ENCODE measurements around the gene OR10R2.
"Not testable (repeated sequence)": the region's sequence is repeated elsewhere in the genome, so short reads cannot be mapped to it uniquely, and the experiment has no call there.

OR10R2 gene
- long read RNA-seq, result 0 reads

GRCh38 chr1:158471920-158472319, at the start of gene OR10R2:
Gene OR10R2 (plus strand): TSS chr1:158472220. CDS start chr1:158472326, 106 bp downstream.
- Histone ChIP-seq H3K4me3 (replicated peaks; ENCODE audit: insufficient read depth, low read length) (no peak within 1 kb of the TSS), H3K27ac (replicated peaks) (no peak within 1 kb of the TSS), H3K27me3 (ENCODE audit: insufficient read depth, poor library complexity, severe bottlenecking) (no peaks in the 10 kb centered on the region)
- TF ChIP-seq, protein P1, sequence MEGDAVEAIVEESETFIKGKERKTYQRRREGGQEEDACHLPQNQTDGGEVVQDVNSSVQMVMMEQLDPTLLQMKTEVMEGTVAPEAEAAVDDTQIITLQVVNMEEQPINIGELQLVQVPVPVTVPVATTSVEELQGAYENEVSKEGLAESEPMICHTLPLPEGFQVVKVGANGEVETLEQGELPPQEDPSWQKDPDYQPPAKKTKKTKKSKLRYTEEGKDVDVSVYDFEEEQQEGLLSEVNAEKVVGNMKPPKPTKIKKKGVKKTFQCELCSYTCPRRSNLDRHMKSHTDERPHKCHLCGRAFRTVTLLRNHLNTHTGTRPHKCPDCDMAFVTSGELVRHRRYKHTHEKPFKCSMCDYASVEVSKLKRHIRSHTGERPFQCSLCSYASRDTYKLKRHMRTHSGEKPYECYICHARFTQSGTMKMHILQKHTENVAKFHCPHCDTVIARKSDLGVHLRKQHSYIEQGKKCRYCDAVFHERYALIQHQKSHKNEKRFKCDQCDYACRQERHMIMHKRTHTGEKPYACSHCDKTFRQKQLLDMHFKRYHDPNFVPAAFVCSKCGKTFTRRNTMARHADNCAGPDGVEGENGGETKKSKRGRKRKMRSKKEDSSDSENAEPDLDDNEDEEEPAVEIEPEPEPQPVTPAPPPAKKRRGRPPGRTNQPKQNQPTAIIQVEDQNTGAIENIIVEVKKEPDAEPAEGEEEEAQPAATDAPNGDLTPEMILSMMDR (IDR thresholded peaks at IDR 0.05; ENCODE audit: insufficient read depth, low read length), result no peak
- TF ChIP-seq REST (IDR thresholded peaks at IDR 0.05; ENCODE audit: insufficient replicate concordance, low read depth) (no peak), SPI1 (IDR thresholded peaks at IDR 0.05; ENCODE audit: borderline replicate concordance, low read depth) (no peak), GABPA (IDR thresholded peaks at IDR 0.05; ENCODE audit: low read depth) (no peak), POLR2AphosphoS5 (IDR thresholded peaks at IDR 0.05; ENCODE audit: low read depth) (no peak)
- DNase-seq (ENCODE audit: low read depth in 1 of 2, low spot score in 1 of 2), result no peak

DNA sequence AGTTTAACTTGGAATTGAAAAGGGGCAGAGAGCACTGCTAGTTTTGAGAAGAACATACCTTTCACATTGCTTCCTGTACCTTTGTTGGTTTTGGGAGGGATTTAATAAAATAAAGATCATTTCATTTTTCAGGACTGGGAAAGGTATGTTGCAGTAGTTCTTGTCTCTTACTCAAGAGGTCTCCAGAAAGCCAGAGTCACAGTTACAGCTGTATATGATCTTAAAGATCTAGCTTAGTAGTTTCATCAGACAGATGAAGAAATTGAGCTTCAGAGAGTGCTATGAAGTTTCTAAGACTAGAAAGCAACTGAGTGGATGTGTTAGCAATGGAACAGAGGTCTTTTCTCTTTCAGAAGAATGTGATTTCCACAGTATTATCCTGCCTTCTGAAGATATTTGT, 47.0 kb upstream of the OR10R2 start:
- Histone ChIP-seq H3K4me3 (replicated peaks; ENCODE audit: insufficient read depth, low read length) (no peak overlapping the region), H3K27me3 (ENCODE audit: insufficient read depth, poor library complexity, severe bottlenecking) (no peaks in the 10 kb centered on the region), H3K27ac (replicated peaks) (no peak overlapping the region; the same call in 1 of the 2 replicates)
- DNase-seq (ENCODE audit: low read depth in 1 of 2, low spot score in 1 of 2), result peak; percentile 12 to 48
- no peak for TF ChIP-seq SPI1 (IDR thresholded peaks at IDR 0.05; ENCODE audit: borderline replicate concordance, low read depth)

DNA sequence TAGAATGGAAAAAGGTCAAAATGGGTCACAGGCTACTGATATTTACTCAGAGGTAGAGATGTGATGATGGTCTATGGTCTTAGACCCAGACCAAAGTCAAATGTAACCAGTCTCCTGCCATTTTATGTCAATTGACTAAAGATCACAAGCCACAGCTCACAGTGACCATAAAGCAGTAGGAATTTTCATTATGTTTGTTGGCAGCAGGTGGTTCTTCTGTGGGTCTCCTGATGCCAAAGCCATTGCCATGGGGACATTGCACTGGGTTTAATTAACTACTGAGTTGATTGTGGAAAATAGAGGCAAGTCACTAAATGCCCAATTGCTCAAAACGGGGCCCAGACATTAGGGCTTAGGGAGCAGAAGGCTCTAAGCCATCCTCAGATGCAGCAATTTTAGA, 45.9 kb upstream of the OR10R2 start, which contains the start of gene OR10K2:
TSS of gene OR10K2 (minus strand) at position 101 of the 400 bp plus-strand sequence. CDS start 5,371 bp downstream, outside the sequence.
- no peaks in the 10 kb centered on the region for H3K27me3 ChIP-seq (ENCODE audit: insufficient read depth, poor library complexity, severe bottlenecking)
- H3K4me3 ChIP-seq (replicated peaks; ENCODE audit: insufficient read depth, low read length), result no peak within 1 kb of the TSS
- DNase-seq (ENCODE audit: low read depth in 1 of 2, low spot score in 1 of 2), result no peak
- TF ChIP-seq, protein P1 (IDR thresholded peaks at IDR 0.05; ENCODE audit: insufficient read depth, low read length), result no peak
- TF ChIP-seq POLR2AphosphoS5 (IDR thresholded peaks at IDR 0.05; ENCODE audit: low read depth) (no peak), REST (IDR thresholded peaks at IDR 0.05; ENCODE audit: insufficient replicate concordance, low read depth) (no peak), GABPA (IDR thresholded peaks at IDR 0.05; ENCODE audit: low read depth) (no peak), SPI1 (IDR thresholded peaks at IDR 0.05; ENCODE audit: borderline replicate concordance, low read depth) (no peak)
- H3K27ac ChIP-seq (replicated peaks), result no peak within 1 kb of the TSS; the same call in 1 of the 2 replicates

GRCh38 chr1:158430163-158430562, 41.9 kb upstream of the OR10R2 start:
- TF ChIP-seq REST (IDR thresholded peaks at IDR 0.05; ENCODE audit: insufficient replicate concordance, low read depth), result peak; percentile 53
- peak; percentile 51; the same call in 1 of the 2 replicates for TF ChIP-seq POLR2AphosphoS5 (IDR thresholded peaks at IDR 0.05; ENCODE audit: low read depth)
- peak; percentile 10; the same call in 1 of the 2 replicates for TF ChIP-seq SPI1 (IDR thresholded peaks at IDR 0.05; ENCODE audit: borderline replicate concordance, low read depth)
- not testable (repeated sequence) for H3K27me3 ChIP-seq (ENCODE audit: insufficient read depth, poor library complexity, severe bottlenecking); H3K4me3 ChIP-seq (replicated peaks; ENCODE audit: insufficient read depth, low read length)
- H3K27ac ChIP-seq (replicated peaks), result peak overlapping the region; percentile 65
- DNase-seq (ENCODE audit: low read depth in 1 of 2, low spot score in 1 of 2), result peak; percentile 10 to 74
